Measurements from ENCODE around the gene CLTCL1. TPM values are rescaled to one million over a fixed set of nuclear protein-coding genes. Genes with fewer than 3 reads are reported as not detected.

CLTCL1 gene
- total and polyA plus RNA-seq, 9 of the 15 experiments (the other 6 are each of a cell fraction or from before 2014, with no cell fraction given) = 1.1 to 11.7 (median 5.0) TPM

- POLR2A ChIA-PET = interaction anchor here (1.0 to 4.0 kb wide), 2 partner anchors 9 to 13 kb away, joined by 5 to 32 read pairs; partner anchors contain the start of gene CLTCL1
- DNase-seq (ENCODE audit: extremely low read depth in 1 of 4, low spot score in 3 of 4) (peak in 1 of 4 experiments; percentile 5), FAIRE-seq (no peak), ATAC-seq (no peak)
- Histone ChIP-seq H3K27ac (ENCODE audit: extremely low read depth, low read depth, low read length) (no peak overlapping the region), H3K9me3 (replicated peaks; ENCODE audit: control insufficient read depth, insufficient read depth, low read depth, low read length) (no peaks in the 10 kb centered on the region), H3K9me1 (ENCODE audit: control insufficient read depth, insufficient read depth, low read length) (no peaks in the 10 kb centered on the region), H4K20me1 (replicated peaks; ENCODE audit: control insufficient read depth, insufficient read depth, low read length) (no peaks in the 10 kb centered on the region), H2AFZ (ENCODE audit: low read depth, low read length) (no peak overlapping the region), H3K27me3 (ENCODE audit: control insufficient read depth in 2 of 2, insufficient read depth in 2 of 2, low read length in 2 of 2) (peaks cover 16 to 21% of the 10 kb centered on the region in 2 experiments; a peak in 4 of 5 replicates), H3K79me2 (ENCODE audit: control insufficient read depth, insufficient read depth, low read length) (no peaks in the 10 kb centered on the region), H3K4me2 (ENCODE audit: insufficient read depth, low read length) (no peak overlapping the region), H3K4me3 (no peak overlapping the region), H3K4me1 (replicated peaks in 1 of 2; ENCODE audit: control insufficient read depth in 2 of 2, insufficient read depth in 2 of 2, low read length in 2 of 2) (no peaks in the 10 kb centered on the region), H3K9ac (ENCODE audit: insufficient read depth in 1 of 2, low read depth in 2 of 2, low read length in 2 of 2) (no peak overlapping the region), H3K36me3 (ENCODE audit: control insufficient read depth, insufficient read depth, low read length) (no peaks in the 10 kb centered on the region)
- peak; percentile 76 for TF ChIP-seq PKNOX1 (IDR thresholded peaks at IDR 0.05)
- TF ChIP-seq MAZ (CRISPR knock-in tag; conservative IDR thresholded peaks at IDR 0.05 in 1 of 2, IDR thresholded peaks at IDR 0.05 in 1 of 2) = peak in 1 of 2 experiments; percentile 35; a peak in 1 of 4 replicates
- TF ChIP-seq EP300 (IDR thresholded peaks at IDR 0.05; ENCODE audit: low read length) = no peak
- 0 out of 2 replicates have a peak, but pooled peaks have one; percentile 16 for TF ChIP-seq USF1 (CRISPR knock-in tag; IDR thresholded peaks at IDR 0.05)
- TF ChIP-seq ZNF668 (CRISPR knock-in tag; IDR thresholded peaks at IDR 0.05) = 0 out of 2 replicates have a peak, but pooled peaks have one; percentile 14
- no peak for TF ChIP-seq GMEB1 (CRISPR knock-in tag; IDR thresholded peaks at IDR 0.05)
- TF ChIP-seq ZNF740 (CRISPR knock-in tag; IDR thresholded peaks at IDR 0.05) = no peak
- TF ChIP-seq ZNF740 (tag; IDR thresholded peaks at IDR 0.05) = 0 out of 4 replicates have a peak, but pooled peaks of 1 of the 2 experiments have one; percentile 26
- TF ChIP-seq MEIS2 (IDR thresholded peaks at IDR 0.05; ENCODE audit: partially characterized antibody) = peak; percentile 83
- no peak for TF ChIP-seq FOXK2 (conservative IDR thresholded peaks at IDR 0.05 in 1 of 2, IDR thresholded peaks at IDR 0.05 in 1 of 2; ENCODE audit: low read depth in 2 of 2)
- no peak for TF ChIP-seq PBX2 (CRISPR knock-in tag; IDR thresholded peaks at IDR 0.05; ENCODE audit: low read depth)
- peak; percentile 69 for TF ChIP-seq PBX2 (tag; conservative IDR thresholded peaks at IDR 0.05; ENCODE audit: low read depth)
- peak; percentile 48; the same call in 1 of the 2 replicates for TF ChIP-seq BCOR (IDR thresholded peaks at IDR 0.05)
- 12% methylated on average over 5 of the region's 5 CpGs for WGBS (ENCODE audit: insufficient coverage, low coverage, missing lambda C conversion rate)
- in situ Hi-C loops (cut with MboI) (no loop called here), intact Hi-C loops (cut with micrococcal nuclease) (loop anchor here (5.0 kb wide), 2 partner anchors 43 to 128 kb away; partner anchors contain the start of genes HIRA and MRPL40)
- CTCF ChIA-PET (ENCODE audit: low intra/inter-chr PET ratio) = no interaction called here
- BruUV-seq (replicated peaks) = no TSS peak
Observed at GRCh38 chr22:19304547-19304946, 13.0 kb upstream of the CLTCL1 start.
